ENCODE measurements around the gene FASLG.
A peak's percentile ranks its signal among the peaks of the same experiment; 100 is the strongest.
"Not testable (repeated sequence)": the region's sequence is repeated elsewhere in the genome, so short reads cannot be mapped to it uniquely, and the experiment has no call there.

Gene FASLG

DNA sequence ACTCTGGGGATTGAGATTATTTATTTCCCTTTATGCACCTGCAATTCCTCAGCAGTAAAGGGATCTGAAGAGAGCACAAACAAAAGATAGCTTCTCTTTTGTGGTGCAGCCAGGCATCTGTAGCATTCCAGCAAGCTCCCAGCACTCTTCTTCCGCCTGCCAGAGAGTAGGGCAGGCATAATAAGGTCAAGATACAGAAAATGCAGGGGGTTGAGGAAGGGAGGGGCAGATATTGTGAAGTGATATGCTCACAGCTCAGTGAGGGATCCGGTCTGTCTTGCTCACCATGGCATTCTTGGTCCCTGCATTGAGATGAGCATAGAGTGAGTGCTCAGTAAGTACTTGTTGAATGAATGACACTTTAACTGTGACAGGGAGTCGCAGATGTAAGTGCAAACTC is 23.9 kb downstream of the FASLG start:
- no peak for DNase-seq (ENCODE audit: low read depth in 2 of 2)

DNA sequence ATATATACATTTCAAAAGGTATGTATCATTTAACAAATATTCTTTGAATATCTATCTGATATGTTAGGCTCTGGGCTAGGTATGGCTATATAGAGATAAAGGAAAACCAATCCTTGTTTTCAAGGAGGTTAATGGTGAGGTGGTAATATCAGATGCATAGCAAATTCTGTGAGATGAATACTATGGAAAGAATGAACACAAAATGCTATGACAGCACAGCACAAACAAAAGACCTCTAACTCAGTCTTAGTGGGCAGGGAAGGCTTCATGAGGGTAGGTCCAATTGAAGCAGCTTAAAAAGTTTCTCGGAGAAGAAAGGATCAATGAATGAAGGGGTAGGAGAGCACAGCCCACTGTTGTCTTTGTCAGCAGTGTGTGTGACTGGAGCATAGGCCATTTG is 27.2 kb downstream of the FASLG start:
- DNase-seq (ENCODE audit: low read depth in 2 of 2), result no peak

DNA sequence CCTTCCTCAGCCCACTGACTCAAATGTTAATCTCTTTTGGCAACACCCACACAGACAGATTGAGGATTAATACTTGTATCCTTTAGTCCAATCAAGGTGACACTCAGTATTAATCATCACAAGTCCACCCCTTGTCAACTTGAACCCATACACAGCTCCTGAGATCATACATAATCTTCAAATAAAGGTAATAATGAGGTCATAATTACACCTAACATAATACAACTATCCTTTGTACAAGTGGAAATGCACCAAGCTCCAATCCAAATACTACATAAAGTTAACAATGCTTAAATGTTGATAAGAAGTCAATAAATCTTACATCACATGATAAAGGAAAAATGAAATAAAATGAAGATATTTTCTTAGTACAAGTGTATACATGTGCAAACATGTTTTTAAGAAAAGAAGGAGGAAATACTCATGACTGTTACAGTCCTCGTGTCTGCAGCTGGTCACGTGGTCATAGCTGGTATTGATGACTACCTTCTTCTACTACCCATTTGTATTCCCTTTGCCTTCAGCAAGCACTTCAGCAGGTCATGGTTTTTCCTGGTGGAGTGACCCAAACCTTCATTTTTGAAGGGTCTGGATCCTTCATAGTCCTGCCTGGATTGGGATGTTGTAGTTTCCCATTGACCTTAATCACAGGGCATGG is 29.7 kb downstream of the FASLG start:
- DNase-seq (ENCODE audit: low read depth in 2 of 2), result not testable (repeated sequence)

DNA sequence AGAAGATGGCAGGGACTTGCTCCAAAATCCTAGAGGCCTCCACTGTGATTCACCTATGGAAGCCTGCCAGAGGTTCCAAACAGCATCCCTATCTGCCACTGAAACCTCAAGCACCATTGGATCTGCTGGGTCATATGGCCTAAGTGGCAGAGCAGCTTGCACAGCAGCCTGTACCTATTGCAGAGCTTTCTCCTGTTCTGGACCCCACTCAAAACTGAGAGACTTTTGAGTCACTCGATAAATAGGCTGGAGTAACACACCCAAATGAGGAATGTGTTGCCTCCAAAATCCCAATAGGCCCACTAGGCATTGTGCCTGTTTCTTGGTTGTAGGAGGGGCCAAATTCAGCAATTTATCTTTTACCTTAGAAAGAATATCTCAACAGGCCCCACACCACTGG is 32.0 kb downstream of the FASLG start:
- not testable (repeated sequence) for DNase-seq (ENCODE audit: low read depth in 2 of 2)

DNA sequence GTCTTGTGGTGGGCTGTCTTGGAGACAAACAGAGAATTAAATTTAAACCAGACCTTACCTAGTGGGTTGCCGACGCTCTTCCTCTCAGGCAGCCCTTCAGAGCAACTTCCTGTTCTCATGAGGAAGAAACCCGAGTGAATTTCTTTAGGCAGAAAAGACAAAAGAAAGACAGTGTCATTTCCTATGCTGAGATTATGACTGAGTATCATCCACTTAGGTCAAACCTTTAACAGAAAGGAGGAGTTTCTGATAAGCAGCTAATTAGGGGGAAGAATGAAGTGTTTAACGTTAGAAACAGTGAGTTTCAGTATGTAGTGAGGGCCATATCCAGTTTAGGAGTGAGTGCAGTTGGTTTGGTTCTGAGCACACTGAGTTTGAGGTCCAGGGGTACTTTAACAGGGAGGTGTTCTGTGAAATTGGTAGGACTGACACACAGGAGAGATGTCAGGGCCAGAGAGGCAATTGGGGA is 38.7 kb downstream of the FASLG start:
- no peak for DNase-seq (ENCODE audit: low read depth in 2 of 2)

DNA sequence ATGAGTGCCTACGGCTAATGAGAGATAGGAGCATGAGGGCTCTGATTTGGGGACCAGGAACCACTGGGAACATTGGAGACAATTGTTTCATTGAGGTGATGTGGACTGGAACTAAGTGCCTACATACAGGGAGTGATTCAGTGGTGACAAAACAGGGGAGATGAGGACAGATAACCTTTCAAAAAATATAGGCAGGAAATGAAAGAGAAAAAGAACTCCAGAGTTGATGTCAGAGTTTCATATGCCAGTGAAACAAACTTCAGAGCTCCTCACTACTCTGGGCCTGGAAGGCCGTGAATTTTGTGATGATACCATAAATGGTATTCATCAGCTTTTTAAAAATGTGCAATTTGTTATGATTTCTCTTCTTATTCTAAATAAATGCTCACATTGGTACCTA is 39.3 kb downstream of the FASLG start:
- DNase-seq (ENCODE audit: low read depth in 2 of 2), result no peak

DNA sequence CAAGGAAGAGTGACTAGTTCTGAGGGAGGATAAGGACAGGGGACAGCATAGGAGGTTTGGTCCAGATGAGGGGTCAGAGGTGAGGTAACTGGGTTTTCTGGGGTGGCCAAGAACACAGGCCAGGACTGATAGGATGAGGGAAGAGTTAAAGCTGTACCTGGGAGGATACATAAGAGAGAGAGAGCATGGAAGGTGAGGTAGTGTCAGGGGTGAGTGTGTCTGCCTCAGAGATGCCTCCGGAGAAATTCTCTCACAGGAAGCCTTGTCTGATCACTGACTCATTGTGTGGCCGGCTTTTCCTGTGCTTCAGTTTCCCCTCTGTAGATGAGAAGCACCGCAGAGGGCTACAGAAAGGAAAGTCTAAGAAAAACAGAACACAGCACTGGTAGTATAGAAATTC is 40.2 kb downstream of the FASLG start:
- peak; percentile 63 to 68 for DNase-seq (ENCODE audit: low read depth in 2 of 2)

DNA sequence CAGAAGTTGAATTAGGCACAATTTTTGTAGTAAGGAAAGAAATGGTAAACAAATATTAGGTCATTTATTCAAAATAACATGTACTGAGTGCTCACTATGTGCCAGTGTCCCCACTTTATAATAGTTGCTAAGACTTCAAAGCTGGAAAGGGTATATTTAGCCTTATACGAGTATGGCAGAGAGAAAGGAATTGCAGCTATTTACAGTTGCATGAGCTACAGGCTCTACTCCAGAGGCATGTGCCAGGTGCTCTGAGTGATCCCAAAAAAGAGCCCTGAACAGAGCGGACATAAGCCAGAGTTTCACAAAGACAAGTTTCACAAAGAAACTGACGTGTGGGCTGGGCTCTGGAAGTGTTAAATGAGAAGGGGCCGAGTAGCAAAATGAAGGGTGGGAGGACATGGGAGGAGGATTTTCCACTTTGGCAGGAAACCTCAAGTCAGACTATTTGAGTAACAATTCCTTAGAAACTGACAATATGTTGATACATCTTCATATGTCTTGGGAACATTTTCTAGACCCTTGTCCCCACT is 40.9 kb downstream of the FASLG start:
- no peak for DNase-seq (ENCODE audit: low read depth in 2 of 2)

DNA sequence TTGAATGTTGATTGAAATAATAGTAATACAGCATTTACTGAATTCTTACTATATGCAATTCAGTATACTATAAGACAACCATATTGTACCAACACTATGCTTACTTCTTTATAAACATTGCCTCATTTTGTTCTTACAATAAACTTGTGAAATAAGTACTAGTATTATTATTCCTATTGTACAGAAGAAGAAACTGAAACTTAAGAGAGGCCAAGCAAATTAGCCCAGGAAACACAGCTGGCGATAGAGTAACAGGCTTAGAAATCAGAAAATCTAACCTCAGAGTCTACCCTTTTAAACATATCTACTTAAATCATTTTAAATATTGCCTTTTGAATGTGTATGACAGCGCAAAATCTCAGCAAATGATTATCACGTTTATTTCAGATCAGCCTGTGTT is 41.7 kb downstream of the FASLG start:
- no peak for DNase-seq (ENCODE audit: low read depth in 2 of 2)

DNA sequence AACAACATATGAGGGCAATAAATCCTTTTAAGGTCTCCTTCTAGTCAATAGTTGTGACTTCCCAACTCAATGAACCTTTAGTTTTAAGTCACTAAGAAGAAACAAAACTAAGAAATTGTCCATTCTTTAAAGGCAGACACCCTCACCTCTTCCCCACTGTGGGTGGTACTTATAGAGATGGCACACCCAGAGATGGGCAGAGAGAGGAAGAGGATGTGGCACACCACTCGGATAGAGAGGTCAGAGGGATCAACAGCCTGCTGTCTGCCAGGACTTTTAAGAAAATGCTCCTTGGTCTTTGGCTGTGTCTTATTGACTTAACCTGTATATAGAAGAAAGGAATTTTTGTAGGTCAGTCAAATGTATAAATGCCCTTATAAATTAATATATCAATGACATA is 45.1 kb downstream of the FASLG start:
- DNase-seq (ENCODE audit: low read depth in 2 of 2), result no peak

DNA sequence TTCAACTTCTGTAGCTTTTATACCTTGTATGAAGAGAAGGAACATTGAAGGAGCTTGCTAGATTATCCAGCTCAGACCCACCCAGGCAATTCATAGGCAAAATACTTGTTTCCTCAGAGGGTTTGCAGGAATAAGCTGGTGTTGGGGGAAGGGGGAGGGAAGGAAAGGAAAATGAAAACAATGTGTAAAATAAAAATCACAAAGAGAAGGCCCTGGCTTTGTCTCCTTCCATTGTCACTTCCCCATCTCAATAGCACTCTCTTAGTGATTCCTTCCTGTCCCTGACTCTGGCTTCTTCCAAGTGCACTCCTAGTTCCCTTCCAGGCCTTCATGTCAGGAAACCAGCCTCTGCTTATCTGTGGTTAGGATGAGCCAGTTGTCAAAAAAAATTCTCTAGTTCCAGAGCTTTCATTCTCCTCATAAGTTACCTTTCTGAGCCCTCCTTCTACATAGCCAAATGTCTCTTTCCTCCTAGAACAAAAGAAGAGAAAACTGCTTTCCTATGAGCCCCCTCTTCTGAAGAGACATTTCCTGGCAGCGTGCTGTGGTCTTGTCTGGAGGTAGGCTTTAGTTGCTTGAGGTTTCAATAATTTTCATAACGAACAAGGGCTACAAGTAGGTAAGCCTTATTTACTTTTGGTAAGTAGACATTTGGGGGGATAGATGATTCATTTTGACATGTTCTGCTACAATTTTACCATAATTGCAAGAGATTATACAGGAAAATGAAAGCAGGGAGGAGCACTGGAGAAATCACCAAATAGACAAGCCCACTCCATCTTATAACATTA is 45.7 kb downstream of the FASLG start:
- no peak for DNase-seq (ENCODE audit: low read depth in 2 of 2)

DNA sequence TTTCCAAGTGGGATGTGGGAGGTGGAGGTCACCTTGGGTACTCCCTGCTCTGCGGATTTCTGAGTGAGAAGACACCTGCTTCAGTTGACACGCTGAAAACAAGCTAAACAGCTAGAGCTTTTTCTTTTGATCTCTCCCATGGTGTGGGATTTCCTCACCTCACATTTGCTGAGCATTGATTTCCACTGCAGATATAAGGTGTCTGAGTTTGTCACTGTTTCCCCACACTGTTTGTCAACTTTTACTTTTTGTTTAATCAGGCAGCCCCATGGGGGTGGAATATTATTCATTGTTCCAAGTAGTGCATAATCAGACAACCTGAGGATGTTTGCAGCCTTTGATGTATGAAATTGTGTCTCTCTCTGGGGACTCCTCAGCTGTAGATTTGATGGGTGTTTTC is 49.5 kb downstream of the FASLG start:
- peak in 1 of 2 donors; percentile 27 for DNase-seq (ENCODE audit: low read depth in 2 of 2)

DNA sequence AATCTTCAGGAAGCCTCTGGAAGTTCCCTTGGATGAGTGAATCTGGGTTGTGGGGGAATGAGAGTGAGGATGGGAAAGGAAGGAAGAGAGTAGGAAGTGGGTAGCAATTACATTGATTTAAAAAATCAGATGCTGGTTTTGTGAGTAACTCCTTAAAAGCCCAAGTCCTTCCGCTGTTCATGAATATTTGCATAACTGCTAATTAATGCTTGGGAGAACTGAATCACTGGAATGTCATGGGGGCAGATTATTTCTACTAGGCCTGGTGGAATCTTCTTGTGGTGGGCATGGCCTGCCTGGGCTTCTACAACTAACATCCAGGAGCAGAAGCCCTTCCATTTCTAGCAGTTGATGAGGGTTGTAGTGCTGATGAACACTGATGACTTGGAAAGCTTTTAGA is 52.7 kb downstream of the FASLG start:
- no peak for DNase-seq (ENCODE audit: low read depth in 2 of 2)

DNA sequence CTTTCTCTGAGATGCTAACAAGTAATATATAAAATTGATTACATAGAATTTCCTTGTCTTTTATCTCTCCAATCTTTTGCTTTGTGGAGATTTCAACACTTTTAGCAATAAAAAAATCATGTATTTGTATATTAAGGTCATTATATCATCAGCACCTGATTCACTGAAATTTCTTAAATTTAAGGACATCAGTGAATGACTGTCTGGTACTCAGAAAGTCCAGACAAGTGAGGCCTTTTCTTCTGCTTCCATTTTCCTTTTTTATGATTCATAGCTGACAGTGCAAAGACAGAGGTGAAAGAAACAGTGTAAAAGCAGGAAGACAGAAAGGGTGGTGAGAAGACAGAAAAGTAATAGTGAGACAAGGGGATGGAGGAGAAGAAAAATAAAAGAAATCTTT is 54.6 kb downstream of the FASLG start:
- no peak for DNase-seq (ENCODE audit: low read depth in 2 of 2)
